PC-3 (cell line): ENCODE data around the gene ST6GALNAC3. TPM values are rescaled to one million over a fixed set of nuclear protein-coding genes. Genes with fewer than 3 reads are reported as not detected.

Experiments
- ATAC-seq: fragments of 200-7000 bp; cut with Tn5 transposase; 2 replicates; pipeline ENCODE4 v1.9.1; 2020; ENCODE audit warnings: mild to moderate bottlenecking, moderate library complexity
- BruUV-seq: library from RNA; stranded (reverse); fragments of 400-500 nt; replicated peaks from 2 replicates; lab custom pipeline; 2021; lab: Mats Ljungman, UMichigan
- CTCF ChIA-PET: fragments of 300-600 bp; sonication (Branson Sonifier 250); formaldehyde crosslinking; loops from one replicate; lab custom pipeline; 2022; ENCODE audit warnings: antibody characterized with exemption; lab: Charles Lee
- POLR2A ChIA-PET: fragments of 300-600 bp; sonication (Branson Sonifier 250); formaldehyde crosslinking; loops from one replicate; lab custom pipeline; 2022; ENCODE audit warnings: antibody characterized with exemption; ENCODE audit not compliant: unreplicated experiment; lab: Charles Lee
- DNase-seq: peaks from one replicate; pipeline ENCODE4 v3.0.0-alpha.2; 2015
- H2AFZ ChIP-seq: fragments of 300-600 bp; sonication (generic); 2 replicates; pipeline ENCODE4 v1.6.0; 2016; ENCODE audit warnings: antibody characterized with exemption, low read length
- H3F3A ChIP-seq: fragments of 300-600 bp; sonication (generic); one replicate; pipeline ENCODE4 v1.6.0; 2017; ENCODE audit warnings: antibody characterized with exemption, low read length, control low read depth, mild to moderate bottlenecking; ENCODE audit not compliant: unreplicated experiment
- H3K27ac ChIP-seq: fragments of 300-600 bp; sonication (generic); 2 replicates; pipeline ENCODE4 v1.5.1; 2016; ENCODE audit warnings: mild to moderate bottlenecking, low read length
- H3K27me3 ChIP-seq: fragments of 300-600 bp; sonication (generic); 2 replicates; pipeline ENCODE4 v1.6.1; 2016; ENCODE audit warnings: low read length, mixed read lengths
- H3K36me3 ChIP-seq: fragments of 300-600 bp; sonication (generic); 2 replicates; pipeline ENCODE4 v1.6.1; 2016; ENCODE audit warnings: low read depth, mixed run types, low read length, mixed read lengths
- H3K4me1 ChIP-seq: fragments of 300-600 bp; sonication (generic); 2 replicates; pipeline ENCODE4 v1.5.1; 2016; ENCODE audit warnings: low read length; ENCODE audit not compliant: insufficient read depth
- H3K4me2 ChIP-seq: fragments of 300-600 bp; sonication (generic); 2 replicates; pipeline ENCODE4 v1.6.0; 2016; ENCODE audit warnings: low read length
- H3K4me3 ChIP-seq: fragments of 300-600 bp; sonication (generic); 2 replicates; pipeline ENCODE4 v1.5.1; 2016; ENCODE audit warnings: mild to moderate bottlenecking, low read length, mixed read lengths
- H3K79me2 ChIP-seq: fragments of 300-600 bp; sonication (generic); 2 replicates; pipeline ENCODE4 v1.6.1; 2017; ENCODE audit warnings: low read length, mixed read lengths
- H3K9ac ChIP-seq: fragments of 300-600 bp; sonication (generic); 2 replicates; pipeline ENCODE4 v1.6.0; 2016; ENCODE audit warnings: mild to moderate bottlenecking, low read length
- H3K9me2 ChIP-seq: fragments of 300-600 bp; sonication (generic); replicated peaks from 2 replicates; pipeline ENCODE4 v1.6.1; 2016; ENCODE audit warnings: mixed run types, low read length, mixed read lengths
- H3K9me3 ChIP-seq: fragments of 300-600 bp; sonication (generic); 2 replicates; pipeline ENCODE4 v1.6.1; 2016; ENCODE audit warnings: low read length, mixed read lengths
- H4K20me1 ChIP-seq: fragments of 300-600 bp; sonication (generic); 2 replicates; pipeline ENCODE4 v1.6.1; 2016; ENCODE audit warnings: low read length, mixed read lengths
- EZH2 ChIP-seq: fragments of 300-600 bp; sonication (generic); IDR thresholded peaks from one replicate; pipeline ENCODE4 v1.6.1; 2017; ENCODE audit warnings: antibody characterized with exemption, mild to moderate bottlenecking, low read length; ENCODE audit not compliant: unreplicated experiment
- EZH2phosphoT487 ChIP-seq: fragments of 300-600 bp; sonication (generic); IDR thresholded peaks from 2 replicates; pipeline ENCODE4 v1.6.1; 2018; ENCODE audit warnings: mild to moderate bottlenecking, antibody characterized with exemption, low read length, borderline replicate concordance
- intact Hi-C: fragments of 100-400 bp; cut with micrococcal nuclease; formaldehyde crosslinking; loops from 2 replicates; pipeline ENCODE4 v1.9.0; 2023
- total RNA-seq: library from RNA; depleted of rRNA; stranded (reverse); fragments of >200 nt; gene quantifications from 2 replicates; pipeline ENCODE4 v1.2.3, GENCODE V29; 2014
- TF ChIP-seq, protein P1 (sequence below): fragments of 300-600 bp; sonication (generic); conservative IDR thresholded peaks from 2 replicates; pipeline ENCODE4 v1.5.1; 2017; ENCODE audit warnings: antibody characterized with exemption, low read depth, mild to moderate bottlenecking, low read length

The ST6GALNAC3 gene
- total RNA-seq, 1 experiment from 2014 or later, result not detected

DNA sequence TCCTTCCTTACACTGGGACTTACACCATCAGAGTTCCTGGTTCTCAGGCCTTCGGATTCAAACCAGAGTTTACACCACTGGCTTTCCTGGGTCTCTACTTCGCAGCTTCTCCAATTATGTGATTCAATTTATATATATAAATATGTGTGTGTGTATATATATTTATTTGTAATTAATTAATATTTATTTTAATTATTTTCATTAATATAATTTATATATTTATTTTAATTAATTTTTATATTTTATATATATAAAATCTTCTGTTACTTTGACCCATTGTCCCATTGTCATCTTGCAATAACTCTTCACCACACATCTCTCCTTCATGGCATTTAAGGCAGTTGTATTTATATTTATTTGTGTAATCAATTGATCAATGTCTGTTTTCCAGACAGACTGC is 28.4 kb upstream of the ST6GALNAC3 start:
- intact Hi-C loops, result no loop called here
- no peaks in the 10 kb centered on the region for H3K9me2 ChIP-seq
- peaks cover 59% of the 10 kb centered on the region for H3K27me3 ChIP-seq
- no peaks in the 10 kb centered on the region for H3K36me3 ChIP-seq
- no peaks in the 10 kb centered on the region for H4K20me1 ChIP-seq
- H3F3A ChIP-seq, result no peaks in the 10 kb centered on the region
- POLR2A ChIA-PET, result no interaction called here
- TF ChIP-seq EZH2phosphoT487 (no peak), EZH2 (no peak)
- TF ChIP-seq, protein P1, sequence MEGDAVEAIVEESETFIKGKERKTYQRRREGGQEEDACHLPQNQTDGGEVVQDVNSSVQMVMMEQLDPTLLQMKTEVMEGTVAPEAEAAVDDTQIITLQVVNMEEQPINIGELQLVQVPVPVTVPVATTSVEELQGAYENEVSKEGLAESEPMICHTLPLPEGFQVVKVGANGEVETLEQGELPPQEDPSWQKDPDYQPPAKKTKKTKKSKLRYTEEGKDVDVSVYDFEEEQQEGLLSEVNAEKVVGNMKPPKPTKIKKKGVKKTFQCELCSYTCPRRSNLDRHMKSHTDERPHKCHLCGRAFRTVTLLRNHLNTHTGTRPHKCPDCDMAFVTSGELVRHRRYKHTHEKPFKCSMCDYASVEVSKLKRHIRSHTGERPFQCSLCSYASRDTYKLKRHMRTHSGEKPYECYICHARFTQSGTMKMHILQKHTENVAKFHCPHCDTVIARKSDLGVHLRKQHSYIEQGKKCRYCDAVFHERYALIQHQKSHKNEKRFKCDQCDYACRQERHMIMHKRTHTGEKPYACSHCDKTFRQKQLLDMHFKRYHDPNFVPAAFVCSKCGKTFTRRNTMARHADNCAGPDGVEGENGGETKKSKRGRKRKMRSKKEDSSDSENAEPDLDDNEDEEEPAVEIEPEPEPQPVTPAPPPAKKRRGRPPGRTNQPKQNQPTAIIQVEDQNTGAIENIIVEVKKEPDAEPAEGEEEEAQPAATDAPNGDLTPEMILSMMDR, result no peak
- no peak overlapping the region for H3K9ac ChIP-seq
- DNase-seq (no peak), ATAC-seq (no peak)
- no peaks in the 10 kb centered on the region for H3K4me1 ChIP-seq
- CTCF ChIA-PET, result no interaction called here
- H3K9me3 ChIP-seq, result no peaks in the 10 kb centered on the region
- no peak overlapping the region for H3K27ac ChIP-seq
- no peaks in the 10 kb centered on the region for H3K79me2 ChIP-seq
- H3K4me2 ChIP-seq, result no peak overlapping the region
- no peak overlapping the region for H2AFZ ChIP-seq
- no peak overlapping the region for H3K4me3 ChIP-seq
- no TSS peak for BruUV-seq

DNA sequence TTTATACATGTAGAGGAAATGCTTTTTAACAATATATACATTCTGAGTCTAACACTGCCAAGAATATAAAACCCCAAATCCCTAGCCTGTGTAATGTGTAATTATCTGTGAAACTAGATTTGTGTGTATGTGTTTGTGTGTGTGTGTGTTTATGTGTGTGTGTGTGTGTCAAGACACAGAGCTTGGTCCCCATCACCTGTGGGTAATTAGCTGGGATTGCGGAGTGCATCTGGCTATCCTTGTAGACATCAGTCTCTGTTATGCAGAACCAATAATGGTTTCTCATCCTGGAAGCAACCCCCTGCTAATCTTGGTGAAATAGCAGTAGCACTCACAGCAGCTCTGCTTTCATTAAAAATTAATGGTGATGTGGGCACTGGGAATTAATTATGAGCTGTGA is 26.3 kb upstream of the ST6GALNAC3 start:
- ATAC-seq, result no peak
- Histone ChIP-seq H2AFZ (no peak overlapping the region), H3K9ac (no peak overlapping the region), H4K20me1 (no peaks in the 10 kb centered on the region), H3K9me2 (no peaks in the 10 kb centered on the region), H3K4me1 (no peaks in the 10 kb centered on the region), H3F3A (no peaks in the 10 kb centered on the region), H3K27ac (no peak overlapping the region), H3K36me3 (no peaks in the 10 kb centered on the region), H3K27me3 (peaks cover 57% of the 10 kb centered on the region), H3K4me3 (no peak overlapping the region), H3K9me3 (no peaks in the 10 kb centered on the region), H3K79me2 (no peaks in the 10 kb centered on the region), H3K4me2 (no peak overlapping the region)
- BruUV-seq, result no TSS peak
- TF ChIP-seq, protein P1, result no peak
- no peak for TF ChIP-seq EZH2
- no peak for TF ChIP-seq EZH2phosphoT487
- intact Hi-C loops, result no loop called here
- ChIA-PET POLR2A (no interaction called here), CTCF (no interaction called here)
- DNase-seq, result no peak

DNA sequence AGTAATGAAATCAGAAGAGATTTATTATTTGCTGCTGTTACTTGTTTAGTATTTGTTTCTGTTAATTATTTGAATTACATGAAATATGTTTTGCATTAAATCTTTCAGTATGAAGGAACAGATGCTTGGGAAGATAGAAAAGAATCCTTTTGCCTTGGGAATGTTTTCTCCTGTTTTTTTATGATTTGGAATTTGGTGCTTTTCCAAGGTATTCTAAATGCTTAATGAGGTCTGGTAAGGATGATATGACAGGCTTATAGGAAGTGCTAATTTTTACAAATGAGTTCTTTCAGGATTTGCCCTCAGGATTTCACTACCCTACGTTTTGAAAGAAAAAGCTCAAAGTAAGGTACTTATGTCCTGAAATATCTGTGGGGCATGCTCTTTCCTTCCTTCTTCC is 25.6 kb upstream of the ST6GALNAC3 start:
- Histone ChIP-seq H3K4me2 (no peak overlapping the region), H3K9me2 (no peaks in the 10 kb centered on the region), H3K79me2 (no peaks in the 10 kb centered on the region), H3K9me3 (no peaks in the 10 kb centered on the region), H2AFZ (no peak overlapping the region), H3K27me3 (peaks cover 54% of the 10 kb centered on the region), H3K36me3 (no peaks in the 10 kb centered on the region), H3K9ac (no peak overlapping the region), H3F3A (no peaks in the 10 kb centered on the region), H4K20me1 (no peaks in the 10 kb centered on the region), H3K4me1 (no peaks in the 10 kb centered on the region), H3K27ac (no peak overlapping the region), H3K4me3 (no peak overlapping the region)
- no peak for TF ChIP-seq EZH2phosphoT487
- intact Hi-C loops, result no loop called here
- ChIA-PET CTCF (no interaction called here), POLR2A (interaction anchor here (0.6 kb wide), 1 partner anchor 74 kb away, joined by 5 read pairs; no protein-coding TSS in a partner anchor)
- ATAC-seq (no peak), DNase-seq (no peak)
- BruUV-seq, result no TSS peak
